GM21723 (cell line): Measurements from ENCODE around the gene APLN.

Source experiments
- ATAC-seq: cut with Tn5 transposase; IDR thresholded peaks from one replicate; pipeline ENCODE4 v1.9.1; 2021; ENCODE audit warnings: mild to moderate bottlenecking, moderate library complexity; ENCODE audit not compliant: unreplicated experiment

The APLN gene

GRCh38 chrX:129654652-129655546, at the start of gene APLN:
Gene APLN (minus strand): TSS chrX:129654956. CDS start chrX:129654630, 326 bp downstream.
- peak; percentile 38 for ATAC-seq

- ATAC-seq, result no peak
Measured at GRCh38 chrX:129704491-129704890, 49.7 kb upstream of the APLN start.

GRCh38 chrX:129701624-129702069, 46.9 kb upstream of the APLN start:
- no peak for ATAC-seq

GRCh38 chrX:129700536-129700935, 45.8 kb upstream of the APLN start:
- no peak for ATAC-seq

- no peak for ATAC-seq
Measured at GRCh38 chrX:129698150-129698549, 43.4 kb upstream of the APLN start.

- ATAC-seq, result no peak
Measured at GRCh38 chrX:129697204-129697829, 42.6 kb upstream of the APLN start.

- no peak for ATAC-seq
Measured at GRCh38 chrX:129696463-129697155, 41.9 kb upstream of the APLN start.

- ATAC-seq, result no peak
Measured at GRCh38 chrX:129695937-129696336, 41.2 kb upstream of the APLN start.

GRCh38 chrX:129695535-129695934, 40.8 kb upstream of the APLN start:
- no peak for ATAC-seq

- ATAC-seq, result no peak
Measured at GRCh38 chrX:129694805-129695204, 40.0 kb upstream of the APLN start.

GRCh38 chrX:129693354-129693753, 38.6 kb upstream of the APLN start:
- ATAC-seq, result no peak

GRCh38 chrX:129690435-129690834, 35.7 kb upstream of the APLN start:
- no peak for ATAC-seq

GRCh38 chrX:129689796-129690195, 35.0 kb upstream of the APLN start:
- no peak for ATAC-seq

- no peak for ATAC-seq
Measured at GRCh38 chrX:129688097-129688496, 33.3 kb upstream of the APLN start.

- ATAC-seq, result no peak
Measured at GRCh38 chrX:129686422-129686948, 31.7 kb upstream of the APLN start.

GRCh38 chrX:129682979-129683378, 28.2 kb upstream of the APLN start:
- no peak for ATAC-seq

- no peak for ATAC-seq
Measured at GRCh38 chrX:129679901-129680300, 25.1 kb upstream of the APLN start.

GRCh38 chrX:129678614-129679195, 23.9 kb upstream of the APLN start:
- peak; percentile 37 for ATAC-seq

- ATAC-seq, result no peak
Measured at GRCh38 chrX:129667412-129667811, 12.7 kb upstream of the APLN start.

- no peak for ATAC-seq
Measured at GRCh38 chrX:129665916-129666644, 11.3 kb upstream of the APLN start.
